Astrocyte (in vitro differentiated cells and primary cell): ENCODE data around the gene ZNF578. TPM values are rescaled to one million over a fixed set of nuclear protein-coding genes. Genes with fewer than 3 reads are reported as not detected.

Experiments used
- DNase-seq: peaks from one replicate; pipeline ENCODE4 v3.0.0-alpha.2; 2010; ENCODE audit warnings: low read depth
- FAIRE-seq: peaks from 2 replicates; lab custom pipeline; 2011; peaks lifted over from hg19 to GRCh38; lab: Jason Lieb, UNC
- H2AFZ ChIP-seq: 2 replicates; pipeline ENCODE4 v1.6.0; 2012; ENCODE audit warnings: low read depth, low read length, inconsistent platforms
- H3K27ac ChIP-seq: 2 replicates; pipeline ENCODE4 v1.5.1; 2011; ENCODE audit warnings: low read depth, low read length, inconsistent platforms
- H3K27me3 ChIP-seq: 2 replicates; pipeline ENCODE4 v1.6.0; 2011; ENCODE audit warnings: low read length, inconsistent platforms; ENCODE audit not compliant: insufficient read depth
- H3K36me3 ChIP-seq: 2 replicates; pipeline ENCODE4 v1.5.1; 2011; ENCODE audit warnings: low read length, inconsistent platforms; ENCODE audit not compliant: insufficient read depth
- H3K4me1 ChIP-seq: 2 replicates; pipeline ENCODE4 v1.5.1; 2011; ENCODE audit warnings: low read length, inconsistent platforms; ENCODE audit not compliant: insufficient read depth
- H3K4me2 ChIP-seq: 2 replicates; pipeline ENCODE4 v1.6.0; 2012; ENCODE audit warnings: low read length, inconsistent platforms
- H3K4me3 ChIP-seq: 2 replicates; pipeline ENCODE4 v1.5.1; 2011; ENCODE audit warnings: low read depth, mild to moderate bottlenecking, low read length, inconsistent platforms; ENCODE audit not compliant: insufficient read depth
- H3K79me2 ChIP-seq: 2 replicates; pipeline ENCODE4 v1.6.0; 2012; ENCODE audit warnings: mild to moderate bottlenecking, low read length, inconsistent platforms; ENCODE audit not compliant: insufficient read depth
- H3K9ac ChIP-seq: 2 replicates; pipeline ENCODE4 v1.6.0; 2012; ENCODE audit warnings: mild to moderate bottlenecking, low read length, inconsistent platforms
- H3K9me3 ChIP-seq: 2 replicates; pipeline ENCODE4 v1.5.1; 2012; ENCODE audit warnings: low read depth, mild to moderate bottlenecking, low read length, inconsistent platforms; ENCODE audit not compliant: insufficient read depth
- H4K20me1 ChIP-seq: 2 replicates; pipeline ENCODE4 v1.6.0; 2012; ENCODE audit warnings: low read length, inconsistent platforms; ENCODE audit not compliant: insufficient read depth
- H3K27ac Mint-ChIP-seq: one replicate; pipeline ENCODE4 v1.8.0; 2021; ENCODE audit warnings: mild to moderate bottlenecking, mixed read lengths; ENCODE audit not compliant: unreplicated experiment
- H3K27me3 Mint-ChIP-seq: one replicate; pipeline ENCODE4 v1.8.0; 2021; ENCODE audit warnings: low read depth, mixed read lengths; ENCODE audit not compliant: unreplicated experiment
- H3K36me3 Mint-ChIP-seq: one replicate; pipeline ENCODE4 v1.8.0; 2021; ENCODE audit warnings: low read depth, mixed read lengths; ENCODE audit not compliant: unreplicated experiment
- H3K4me1 Mint-ChIP-seq: one replicate; pipeline ENCODE4 v1.8.0; 2021; ENCODE audit warnings: low read depth, mixed read lengths; ENCODE audit not compliant: unreplicated experiment
- H3K4me3 Mint-ChIP-seq: one replicate; pipeline ENCODE4 v1.8.0; 2021; ENCODE audit warnings: mild to moderate bottlenecking, moderate library complexity, mixed read lengths; ENCODE audit not compliant: unreplicated experiment
- H3K9me3 Mint-ChIP-seq: one replicate; pipeline ENCODE4 v1.8.0; 2021; ENCODE audit warnings: mild to moderate bottlenecking, mixed read lengths; ENCODE audit not compliant: unreplicated experiment
- EZH2 ChIP-seq: IDR thresholded peaks from 2 replicates; pipeline ENCODE4 v1.6.1; 2012; ENCODE audit warnings: mild to moderate bottlenecking, low read length, inconsistent platforms; ENCODE audit not compliant: insufficient read depth
- total RNA-seq: library from RNA; stranded (reverse); gene quantifications from 2 replicates; pipeline ENCODE4 v1.2.1, GENCODE V29; 2021
- TF ChIP-seq, protein P1 (sequence below): IDR thresholded peaks from 2 replicates; pipeline ENCODE4 v1.5.1; 2011; ENCODE audit warnings: low read depth, mild to moderate bottlenecking, inconsistent platforms, low read length, moderate library complexity; ENCODE audit not compliant: insufficient read depth

The ZNF578 gene
- total RNA-seq, 1 donor from 2014 or later = not detected

DNA sequence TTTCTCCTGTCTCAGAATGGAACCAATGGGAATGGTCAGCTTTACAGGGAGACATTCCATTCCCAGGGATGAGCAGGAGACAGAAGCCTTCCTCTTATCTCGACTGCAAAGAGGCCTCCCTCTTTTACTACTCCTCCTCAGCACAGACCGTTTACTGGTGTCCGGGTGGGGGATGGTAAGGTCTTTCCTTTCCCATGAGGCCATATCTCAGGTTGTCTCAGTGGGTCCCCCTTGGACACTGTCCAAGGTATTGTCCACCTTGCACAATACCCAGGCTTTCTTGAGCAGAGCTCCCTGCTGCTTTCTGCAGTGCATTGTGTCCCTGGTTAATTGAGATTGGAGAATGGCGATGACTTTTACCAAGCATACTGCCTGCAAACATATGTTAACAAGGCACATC is 66.7 kb downstream of the ZNF578 start:
- no peak overlapping the region for H3K4me2 ChIP-seq
- Mint-ChIP-seq H3K4me1 (peaks cover 4% of the 10 kb centered on the region), H3K27me3 (no peaks in the 10 kb centered on the region), H3K36me3 (peaks cover 5% of the 10 kb centered on the region), H3K27ac (no peak overlapping the region), H3K4me3 (no peak overlapping the region), H3K9me3 (peaks cover 49% of the 10 kb centered on the region)
- H3K9me3 ChIP-seq = peaks cover 6% of the 10 kb centered on the region
- FAIRE-seq = no peak
- H3K36me3 ChIP-seq = no peaks in the 10 kb centered on the region
- no peaks in the 10 kb centered on the region for H3K27me3 ChIP-seq
- no peak for TF ChIP-seq EZH2
- TF ChIP-seq, protein P1, sequence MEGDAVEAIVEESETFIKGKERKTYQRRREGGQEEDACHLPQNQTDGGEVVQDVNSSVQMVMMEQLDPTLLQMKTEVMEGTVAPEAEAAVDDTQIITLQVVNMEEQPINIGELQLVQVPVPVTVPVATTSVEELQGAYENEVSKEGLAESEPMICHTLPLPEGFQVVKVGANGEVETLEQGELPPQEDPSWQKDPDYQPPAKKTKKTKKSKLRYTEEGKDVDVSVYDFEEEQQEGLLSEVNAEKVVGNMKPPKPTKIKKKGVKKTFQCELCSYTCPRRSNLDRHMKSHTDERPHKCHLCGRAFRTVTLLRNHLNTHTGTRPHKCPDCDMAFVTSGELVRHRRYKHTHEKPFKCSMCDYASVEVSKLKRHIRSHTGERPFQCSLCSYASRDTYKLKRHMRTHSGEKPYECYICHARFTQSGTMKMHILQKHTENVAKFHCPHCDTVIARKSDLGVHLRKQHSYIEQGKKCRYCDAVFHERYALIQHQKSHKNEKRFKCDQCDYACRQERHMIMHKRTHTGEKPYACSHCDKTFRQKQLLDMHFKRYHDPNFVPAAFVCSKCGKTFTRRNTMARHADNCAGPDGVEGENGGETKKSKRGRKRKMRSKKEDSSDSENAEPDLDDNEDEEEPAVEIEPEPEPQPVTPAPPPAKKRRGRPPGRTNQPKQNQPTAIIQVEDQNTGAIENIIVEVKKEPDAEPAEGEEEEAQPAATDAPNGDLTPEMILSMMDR = no peak
- no peaks in the 10 kb centered on the region for H4K20me1 ChIP-seq
- no peak overlapping the region for H2AFZ ChIP-seq
- DNase-seq = no peak
- H3K4me3 ChIP-seq = no peak overlapping the region
- no peaks in the 10 kb centered on the region for H3K4me1 ChIP-seq
- no peaks in the 10 kb centered on the region for H3K79me2 ChIP-seq
- H3K27ac ChIP-seq = no peak overlapping the region
- no peak overlapping the region for H3K9ac ChIP-seq

- no peaks in the 10 kb centered on the region for H3K36me3 ChIP-seq
- Mint-ChIP-seq H3K9me3 (peaks cover 35% of the 10 kb centered on the region), H3K4me1 (peaks cover 4% of the 10 kb centered on the region), H3K36me3 (peaks cover 3% of the 10 kb centered on the region), H3K4me3 (no peak overlapping the region), H3K27me3 (no peaks in the 10 kb centered on the region), H3K27ac (no peak overlapping the region)
- H3K9ac ChIP-seq = no peak overlapping the region
- H4K20me1 ChIP-seq = no peaks in the 10 kb centered on the region
- no peak overlapping the region for H3K4me2 ChIP-seq
- FAIRE-seq (no peak), DNase-seq (no peak)
- TF ChIP-seq, protein P1 = no peak
- TF ChIP-seq EZH2 = no peak
- peaks cover 3% of the 10 kb centered on the region for H3K9me3 ChIP-seq
- no peak overlapping the region for H3K4me3 ChIP-seq
- no peak overlapping the region for H2AFZ ChIP-seq
- H3K4me1 ChIP-seq = no peaks in the 10 kb centered on the region
- H3K27ac ChIP-seq = no peak overlapping the region
- no peaks in the 10 kb centered on the region for H3K27me3 ChIP-seq
- no peaks in the 10 kb centered on the region for H3K79me2 ChIP-seq
Measured at GRCh38 chr19:52522551-52522950, 69.2 kb downstream of the ZNF578 start.

GRCh38 chr19:52524086-52524485 is 70.7 kb downstream of the ZNF578 start:
- FAIRE-seq (no peak), DNase-seq (no peak)
- Histone ChIP-seq H3K36me3 (no peaks in the 10 kb centered on the region), H4K20me1 (no peaks in the 10 kb centered on the region), H3K9ac (no peak overlapping the region), H3K9me3 (peaks cover 3% of the 10 kb centered on the region), H3K4me1 (no peaks in the 10 kb centered on the region), H3K27me3 (no peaks in the 10 kb centered on the region), H2AFZ (no peak overlapping the region), H3K79me2 (peaks cover 8% of the 10 kb centered on the region), H3K4me2 (no peak overlapping the region), H3K27ac (no peak overlapping the region), H3K4me3 (no peak overlapping the region)
- Mint-ChIP-seq H3K27ac (no peak overlapping the region), H3K4me1 (peaks cover 3% of the 10 kb centered on the region), H3K9me3 (peaks cover 26% of the 10 kb centered on the region), H3K27me3 (no peaks in the 10 kb centered on the region), H3K4me3 (no peak overlapping the region), H3K36me3 (peaks cover 3% of the 10 kb centered on the region)
- no peak for TF ChIP-seq EZH2
- TF ChIP-seq, protein P1 = no peak
